CD4-positive, alpha-beta T cell treated with Interleukin-6 at 100 ng/mL for 8 hours (primary cell): ENCODE measurements around the gene DARS1.
A peak's percentile ranks its signal among the peaks of the same experiment; 100 is the strongest.
"Not testable (repeated sequence)": the region's sequence is repeated elsewhere in the genome, so short reads cannot be mapped to it uniquely, and the experiment has no call there.

Experiments used
- DNase-seq: peaks from one replicate; pipeline ENCODE4 v3.0.0-alpha.2; 2020; ENCODE audit warnings: mixed read lengths, low spot score

DARS1 gene

DNA sequence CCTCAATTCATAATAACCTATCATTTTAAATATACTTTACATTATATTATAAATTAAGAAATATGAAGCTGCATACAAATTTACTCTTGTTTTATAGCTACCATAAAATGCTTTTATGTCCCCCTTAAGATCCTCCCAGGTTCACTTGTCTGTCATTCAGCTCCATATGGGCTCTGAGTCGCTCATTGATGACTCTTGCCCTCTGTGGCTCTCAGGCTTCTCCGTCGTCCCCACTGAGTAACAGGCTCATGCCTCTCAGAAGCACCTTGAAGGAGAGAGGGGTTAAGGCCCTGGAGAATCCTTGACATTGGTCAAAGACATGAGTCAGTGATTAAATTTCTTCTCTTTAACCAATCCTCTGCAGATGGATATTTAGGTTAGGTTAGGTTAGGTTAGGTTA lies 103.0 kb downstream of the DARS1 start:
- no peak for DNase-seq

- DNase-seq, result not testable (repeated sequence)
Measured at GRCh38 chr2:135876770-135877169, 108.7 kb downstream of the DARS1 start.

- peak; percentile 99 for DNase-seq
Measured at GRCh38 chr2:135876066-135876711, 109.2 kb downstream of the DARS1 start, which contains the start of gene MCM6. Gene MCM6 (minus strand): TSS chr2:135876443. CDS start chr2:135876365, 78 bp downstream.

DNA sequence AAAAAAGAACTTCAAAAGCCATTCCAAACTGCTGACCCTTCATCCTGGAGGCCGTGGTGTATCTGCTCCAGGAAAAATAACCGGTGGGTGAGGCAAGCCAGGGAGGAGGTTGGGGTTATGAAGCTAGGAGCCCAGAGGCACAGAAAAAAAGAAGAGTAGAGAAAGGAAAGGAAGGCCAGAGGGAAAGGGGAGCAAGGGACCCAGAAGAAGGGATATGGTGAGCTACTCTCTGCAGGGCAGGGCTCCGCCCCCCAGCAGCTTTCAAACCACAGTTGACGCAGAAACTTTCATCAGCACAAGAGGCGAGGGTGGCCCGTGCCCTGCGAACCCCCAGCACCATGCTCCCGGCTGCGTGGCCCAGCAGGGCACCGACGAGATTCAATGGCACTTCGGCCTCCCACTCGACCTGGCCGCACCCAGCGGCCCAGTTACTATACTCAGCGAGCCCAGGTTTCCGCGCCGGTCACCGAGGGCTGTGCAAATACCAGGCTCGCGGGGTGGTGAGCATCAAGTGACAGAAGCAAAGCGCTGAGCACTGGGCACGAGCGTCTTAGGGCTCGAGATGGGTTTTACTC lies 109.8 kb downstream of the DARS1 start:
- DNase-seq, result peak; percentile 63

DNA sequence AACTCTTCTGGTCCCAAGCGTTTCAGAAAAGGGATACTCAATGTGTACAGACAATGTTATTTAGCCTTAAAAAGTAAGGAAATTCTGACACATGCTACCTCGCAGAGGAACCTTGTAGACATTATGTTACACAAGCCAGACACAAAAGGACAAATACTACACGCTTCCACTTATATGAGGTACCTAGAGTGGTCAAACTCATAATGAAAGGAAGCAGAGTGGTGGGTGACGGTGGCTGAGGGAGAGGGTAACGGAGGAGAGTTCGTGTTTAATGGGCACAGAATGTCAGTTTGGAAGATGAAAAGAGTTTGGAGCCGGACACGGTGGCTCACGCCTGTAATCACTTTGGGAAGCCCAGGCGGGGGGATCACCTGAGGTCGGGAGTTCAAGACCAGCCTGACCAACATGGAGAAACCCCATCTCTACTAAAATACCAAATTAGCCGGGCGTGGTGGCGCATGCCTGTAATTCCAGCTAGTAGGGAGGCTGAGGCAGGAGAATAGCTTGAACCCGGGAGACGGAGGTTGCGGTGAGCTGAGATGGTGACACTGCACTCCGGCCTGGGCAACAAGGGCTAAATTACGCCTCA lies 110.6 kb downstream of the DARS1 start:
- DNase-seq, result no peak

DNA sequence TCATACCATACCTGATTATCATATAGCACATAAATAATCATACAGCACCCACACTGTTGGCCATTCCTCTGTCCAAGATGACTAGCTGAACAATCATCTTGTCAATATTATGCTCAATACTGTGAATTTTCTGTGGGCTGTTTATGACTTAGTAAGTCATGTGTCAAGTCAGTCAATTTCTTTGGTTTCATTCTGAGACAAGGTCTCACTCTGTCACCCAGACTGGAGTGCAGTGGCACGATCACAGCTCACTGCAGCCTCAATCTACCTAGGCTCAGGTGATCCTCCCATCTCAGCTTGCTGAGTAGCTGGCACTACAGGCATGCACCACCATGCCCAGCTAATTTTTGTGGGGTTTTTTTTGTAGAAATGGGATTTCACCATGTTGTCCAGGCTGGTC lies 114.9 kb downstream of the DARS1 start:
- DNase-seq, result no peak

GRCh38 chr2:135863233-135863632 lies 122.2 kb downstream of the DARS1 start:
- no peak for DNase-seq

- DNase-seq, result no peak
Measured at GRCh38 chr2:135862718-135863117, 122.7 kb downstream of the DARS1 start.
